ENCODE data around the gene C6orf62.
A peak's percentile ranks its signal among the peaks of the same experiment; 100 is the strongest.
"Not testable (repeated sequence)": the region's sequence is repeated elsewhere in the genome, so short reads cannot be mapped to it uniquely, and the experiment has no call there.

C6orf62 gene

DNA sequence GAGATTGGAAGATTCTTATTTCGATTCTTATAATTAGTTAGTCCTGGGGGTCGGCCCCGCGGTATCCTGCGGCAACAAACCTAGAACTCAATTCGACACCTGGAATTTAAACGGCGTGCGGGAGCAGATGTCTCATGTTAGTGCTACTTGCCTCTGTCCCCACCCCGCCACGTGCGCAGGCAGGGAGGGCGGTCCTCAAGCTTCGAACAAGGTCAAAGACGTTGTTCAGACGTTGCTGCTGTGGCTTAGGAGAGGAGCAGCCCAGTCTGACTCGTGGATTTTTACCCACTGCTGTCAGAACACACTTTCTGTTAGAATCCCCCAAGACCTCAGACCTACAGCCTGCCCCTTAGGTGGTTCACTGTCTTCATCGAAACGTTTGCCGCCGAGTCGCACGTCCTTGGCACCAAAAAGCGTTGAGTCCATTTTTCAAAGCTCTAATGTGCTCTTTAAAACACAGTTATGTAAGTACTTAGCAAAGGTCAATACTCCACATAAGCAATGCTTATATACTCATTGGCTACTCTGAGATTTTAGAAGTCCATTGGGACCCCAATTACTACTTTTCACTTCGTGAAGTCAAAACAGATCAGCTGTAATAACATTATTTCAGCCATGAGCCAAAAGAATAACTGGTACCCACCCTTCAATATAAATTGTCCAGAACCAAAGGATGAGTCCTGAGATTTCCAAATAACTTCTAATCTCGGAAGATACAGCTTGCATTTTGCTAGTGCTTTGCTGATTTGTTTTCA, 2.7 kb upstream of the C6orf62 start:
- TF ChIP-seq, protein P1, sequence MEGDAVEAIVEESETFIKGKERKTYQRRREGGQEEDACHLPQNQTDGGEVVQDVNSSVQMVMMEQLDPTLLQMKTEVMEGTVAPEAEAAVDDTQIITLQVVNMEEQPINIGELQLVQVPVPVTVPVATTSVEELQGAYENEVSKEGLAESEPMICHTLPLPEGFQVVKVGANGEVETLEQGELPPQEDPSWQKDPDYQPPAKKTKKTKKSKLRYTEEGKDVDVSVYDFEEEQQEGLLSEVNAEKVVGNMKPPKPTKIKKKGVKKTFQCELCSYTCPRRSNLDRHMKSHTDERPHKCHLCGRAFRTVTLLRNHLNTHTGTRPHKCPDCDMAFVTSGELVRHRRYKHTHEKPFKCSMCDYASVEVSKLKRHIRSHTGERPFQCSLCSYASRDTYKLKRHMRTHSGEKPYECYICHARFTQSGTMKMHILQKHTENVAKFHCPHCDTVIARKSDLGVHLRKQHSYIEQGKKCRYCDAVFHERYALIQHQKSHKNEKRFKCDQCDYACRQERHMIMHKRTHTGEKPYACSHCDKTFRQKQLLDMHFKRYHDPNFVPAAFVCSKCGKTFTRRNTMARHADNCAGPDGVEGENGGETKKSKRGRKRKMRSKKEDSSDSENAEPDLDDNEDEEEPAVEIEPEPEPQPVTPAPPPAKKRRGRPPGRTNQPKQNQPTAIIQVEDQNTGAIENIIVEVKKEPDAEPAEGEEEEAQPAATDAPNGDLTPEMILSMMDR (conservative IDR thresholded peaks at IDR 0.05; ENCODE audit: low read depth, low read length), result no peak
- H3K4me3 ChIP-seq (ENCODE audit: low read depth, low read length), result peak overlapping the region; percentile 76
- no peak for DNase-seq (ENCODE audit: low read depth)

DNA sequence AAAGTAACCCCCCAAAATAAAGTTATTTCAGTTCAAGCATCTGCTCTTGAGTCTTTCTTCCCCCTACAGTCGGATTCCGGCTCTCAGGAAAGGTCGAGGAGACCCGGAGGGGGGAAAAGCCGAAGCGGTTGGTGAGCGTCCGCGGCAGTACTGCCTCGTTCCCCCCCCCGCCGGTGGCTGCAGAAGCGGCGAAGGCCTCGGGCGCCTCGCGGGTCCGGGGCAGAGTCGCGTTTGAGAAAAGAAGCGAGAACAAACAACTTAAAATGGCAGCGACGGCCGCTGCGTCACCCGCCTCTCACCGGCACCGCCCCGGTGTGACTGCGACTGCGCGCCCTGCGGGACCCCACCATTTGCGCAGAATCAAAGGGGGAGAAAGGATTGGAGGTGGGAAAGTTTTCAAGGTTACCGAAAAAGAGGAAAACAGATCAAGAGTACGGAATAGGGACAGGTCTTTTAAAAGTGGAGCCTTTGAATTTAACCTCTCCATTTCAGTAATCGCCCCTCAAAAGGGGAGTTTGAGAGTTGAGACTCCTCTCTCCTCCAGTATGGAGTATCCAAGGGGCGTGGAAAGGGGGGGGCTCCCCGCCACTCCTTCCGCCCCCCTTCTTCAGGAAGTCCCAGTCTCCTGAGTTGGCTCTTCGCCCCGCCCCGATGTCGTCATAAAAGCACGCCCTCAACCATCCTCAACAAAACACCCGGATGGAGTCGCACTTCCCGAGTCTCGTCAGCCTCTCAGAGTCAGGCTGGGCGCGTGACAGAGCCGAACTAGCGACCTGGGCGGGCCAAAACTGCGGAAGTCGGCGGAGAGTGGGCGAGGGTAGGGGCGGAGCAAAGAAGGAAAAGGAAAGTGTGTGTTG, 1.9 kb upstream of the C6orf62 start:
- H3K4me3 ChIP-seq (ENCODE audit: low read depth, low read length), result peak overlapping the region; percentile 98
- peak; percentile 100 for DNase-seq (ENCODE audit: low read depth)
- TF ChIP-seq, protein P1 (conservative IDR thresholded peaks at IDR 0.05; ENCODE audit: low read depth, low read length), result no peak

DNA sequence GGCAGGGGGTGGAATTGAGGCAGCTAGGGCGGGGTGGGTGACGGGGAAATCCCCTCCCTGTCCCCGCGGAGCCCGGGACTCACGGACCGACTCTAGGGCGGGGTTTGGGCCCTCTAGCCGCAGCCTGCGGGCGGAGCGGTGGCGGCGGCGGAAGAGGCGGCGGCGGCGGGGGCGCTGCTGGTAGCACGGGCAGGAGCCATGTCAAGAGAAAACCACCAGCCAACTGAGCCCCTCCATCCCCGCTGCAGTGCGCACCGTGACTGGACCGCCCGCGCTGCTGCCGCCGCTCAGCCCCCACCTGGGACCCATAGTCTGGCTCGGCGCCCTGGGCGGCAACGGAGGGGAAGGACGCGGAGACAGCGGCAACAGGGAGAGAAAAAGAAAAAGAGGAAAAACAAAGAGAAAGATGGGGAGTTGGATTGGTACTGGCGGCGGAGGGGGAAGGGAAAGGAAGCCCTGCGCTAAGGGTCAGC, 1.2 kb upstream of the C6orf62 start:
- peak; percentile 58 for DNase-seq (ENCODE audit: low read depth)
- TF ChIP-seq, protein P1 (conservative IDR thresholded peaks at IDR 0.05; ENCODE audit: low read depth, low read length), result no peak
- peak overlapping the region; percentile 98 for H3K4me3 ChIP-seq (ENCODE audit: low read depth, low read length)

DNA sequence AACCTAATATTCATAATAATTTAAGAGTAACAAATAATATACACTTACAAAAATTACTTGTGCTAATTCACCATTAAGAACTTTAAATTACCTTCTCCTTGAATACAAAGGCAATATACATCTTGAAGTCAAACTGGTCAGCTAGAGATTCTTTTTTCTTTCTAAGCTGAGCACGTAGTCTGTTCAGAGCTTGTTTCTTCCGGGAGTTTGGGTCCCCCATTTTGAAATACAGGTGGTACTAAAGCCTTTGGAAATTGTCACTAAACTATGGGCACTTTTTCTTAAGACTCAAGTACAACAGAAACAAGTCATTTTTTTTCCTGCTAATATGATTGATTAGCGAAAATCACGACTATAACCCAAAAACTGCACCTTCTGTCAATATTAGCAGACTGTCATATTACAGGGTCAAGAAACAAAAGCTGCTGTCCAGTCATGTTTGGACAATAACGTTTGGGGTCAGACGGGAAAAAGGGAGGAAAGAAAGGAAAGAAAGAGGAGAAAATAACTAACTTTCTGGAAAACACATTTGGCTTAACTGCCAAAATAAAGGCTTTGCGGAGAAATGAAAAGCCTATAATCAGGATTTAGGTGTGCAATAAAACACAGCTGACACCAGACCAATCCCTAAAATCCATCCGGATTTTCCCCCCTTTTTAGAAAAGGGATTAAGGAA, 367 bp downstream of the C6orf62 start:
- no peak for DNase-seq (ENCODE audit: low read depth)
- TF ChIP-seq, protein P1 (conservative IDR thresholded peaks at IDR 0.05; ENCODE audit: low read depth, low read length), result no peak
- H3K4me3 ChIP-seq (ENCODE audit: low read depth, low read length), result peak overlapping the region; percentile 98

DNA sequence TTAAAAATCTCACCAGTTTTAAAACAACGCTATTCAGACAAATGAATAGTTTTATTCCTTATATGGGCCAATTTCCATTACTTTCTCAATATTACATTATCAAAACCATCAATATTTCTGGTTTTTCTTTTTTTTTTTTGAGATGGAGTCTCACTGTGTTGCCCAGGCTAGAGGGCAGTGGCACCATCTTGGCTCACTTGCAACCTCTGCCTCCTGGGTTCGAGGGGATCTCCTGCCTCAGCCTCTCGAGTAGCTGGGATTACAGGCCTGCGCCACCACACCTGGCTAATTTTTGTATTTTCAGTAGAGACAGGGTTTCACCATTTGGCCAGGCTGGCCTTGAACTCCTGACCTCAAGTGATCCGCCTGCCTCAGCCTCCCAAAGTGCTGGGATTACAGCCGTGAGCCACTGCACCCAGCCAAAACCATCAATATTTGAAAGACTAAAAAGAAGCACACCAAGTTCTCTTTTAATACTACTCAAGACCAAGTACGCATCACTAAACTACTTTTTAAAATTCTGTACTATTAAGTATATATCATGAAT, 2.3 kb downstream of the C6orf62 start:
- DNase-seq (ENCODE audit: low read depth), result not testable (repeated sequence)
- peak overlapping the region; percentile 98 for H3K4me3 ChIP-seq (ENCODE audit: low read depth, low read length)

DNA sequence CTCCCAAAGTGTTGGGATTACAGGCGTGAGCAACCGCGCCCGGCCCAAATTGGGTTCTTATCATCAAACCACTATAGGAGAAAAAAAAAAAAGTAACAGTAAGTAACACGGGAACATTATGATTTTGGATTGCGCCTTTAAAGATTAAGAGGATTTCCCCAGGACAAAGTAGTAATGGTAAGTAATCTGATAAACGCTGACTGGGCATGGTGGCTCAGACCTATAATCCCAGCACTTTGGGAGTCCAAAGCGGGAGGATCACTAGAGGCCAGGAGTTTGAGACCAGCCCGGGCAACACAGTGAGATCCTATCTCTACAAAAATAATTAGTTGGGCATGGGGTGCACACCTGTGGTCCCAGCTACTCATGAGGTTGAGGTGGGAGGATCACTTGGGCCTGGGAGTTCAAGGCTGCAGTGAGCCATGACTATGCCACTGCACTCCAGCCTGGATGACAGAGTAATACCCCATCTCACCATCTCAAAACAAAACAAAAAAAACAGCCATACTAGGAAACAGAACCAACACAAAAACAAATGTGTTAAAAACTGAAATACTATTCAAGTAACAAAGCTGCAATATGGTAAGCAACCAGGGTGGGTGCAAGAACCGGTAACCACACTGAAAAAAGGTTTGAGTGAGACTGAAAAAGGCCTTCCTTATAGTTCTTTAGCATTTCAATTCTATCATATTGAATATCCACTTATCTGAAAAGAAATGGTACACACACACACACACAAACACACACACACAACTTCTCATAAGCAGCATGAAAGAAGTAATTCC, 8.2 kb downstream of the C6orf62 start:
- DNase-seq (ENCODE audit: low read depth), result no peak
- H3K4me3 ChIP-seq (ENCODE audit: low read depth, low read length), result no peak overlapping the region
- TF ChIP-seq, protein P1 (conservative IDR thresholded peaks at IDR 0.05; ENCODE audit: low read depth, low read length), result peak; percentile 6
